PC-9 (cell line): ENCODE measurements around the gene PPP1CC. TPM values are rescaled to one million over a fixed set of nuclear protein-coding genes. Genes with fewer than 3 reads are reported as not detected.

Experiments
- BruUV-seq: library from RNA; stranded (reverse); fragments of 400-500 nt; replicated peaks from 2 replicates; lab custom pipeline; 2021; lab: Mats Ljungman, UMichigan
- CTCF ChIA-PET: fragments of 300-600 bp; sonication (Branson Sonifier 250); formaldehyde crosslinking; loops from one replicate; lab custom pipeline; 2022; ENCODE audit warnings: antibody characterized with exemption; lab: Charles Lee
- POLR2A ChIA-PET: fragments of 300-600 bp; sonication (Branson Sonifier 250); formaldehyde crosslinking; loops from one replicate; lab custom pipeline; 2022; ENCODE audit warnings: antibody characterized with exemption; ENCODE audit not compliant: unreplicated experiment; lab: Charles Lee
- DNase-seq, 2 experiments: peaks; one replicate each; pipeline versions ENCODE4 v3.0.0 to v3.0.0-alpha.2; 2015 to 2022; ENCODE audit warnings: mixed read lengths in 1 of 2
- H2AFZ ChIP-seq: fragments of 200-600 bp; sonication (generic); 2 replicates; pipeline ENCODE4 v1.8.1; 2017; ENCODE audit warnings: antibody characterized with exemption
- H3F3A ChIP-seq: fragments of 200-600 bp; sonication (generic); 2 replicates; pipeline ENCODE4 v1.8.1; 2017; ENCODE audit warnings: antibody characterized with exemption, mild to moderate bottlenecking, low read depth; ENCODE audit not compliant: insufficient read depth
- H3K27ac ChIP-seq: fragments of 200-600 bp; sonication (generic); 2 replicates; pipeline ENCODE4 v1.6.1; 2016; ENCODE audit warnings: mixed run types
- H3K27me3 ChIP-seq: fragments of 200-600 bp; sonication (generic); 2 replicates; pipeline ENCODE4 v1.6.1; 2016; ENCODE audit warnings: low read depth, mixed run types; ENCODE audit not compliant: insufficient read depth
- H3K36me3 ChIP-seq: fragments of 200-600 bp; sonication (generic); 2 replicates; pipeline ENCODE4 v1.6.1; 2016; ENCODE audit warnings: low read depth, mixed run types
- H3K4me1 ChIP-seq: fragments of 200-600 bp; sonication (generic); replicated peaks from 2 replicates; pipeline ENCODE4 v1.6.1; 2016; ENCODE audit warnings: mixed run types; ENCODE audit not compliant: insufficient read depth
- H3K4me2 ChIP-seq: fragments of 200-600 bp; sonication (generic); 2 replicates; pipeline ENCODE4 v1.6.1; 2017; ENCODE audit warnings: mixed run types
- H3K4me3 ChIP-seq: fragments of 200-600 bp; sonication (generic); 2 replicates; pipeline ENCODE4 v1.6.1; 2016; ENCODE audit warnings: mixed run types
- H3K79me2 ChIP-seq: fragments of 200-600 bp; sonication (generic); 2 replicates; pipeline ENCODE4 v1.6.1; 2017; ENCODE audit warnings: low read depth, mixed run types
- H3K9me2 ChIP-seq: fragments of 200-600 bp; sonication (generic); 2 replicates; pipeline ENCODE4 v1.8.1; 2017; ENCODE audit warnings: mild to moderate bottlenecking; ENCODE audit not compliant: insufficient read depth
- H3K9me3 ChIP-seq: fragments of 200-600 bp; sonication (generic); 2 replicates; pipeline ENCODE4 v1.8.1; 2016; ENCODE audit warnings: low read depth; ENCODE audit not compliant: insufficient read depth
- H4K20me1 ChIP-seq: fragments of 200-600 bp; sonication (generic); 2 replicates; pipeline ENCODE4 v1.8.1; 2017; ENCODE audit not compliant: insufficient read depth
- EZH2 ChIP-seq: fragments of 200-600 bp; sonication (generic); IDR thresholded peaks from 2 replicates; pipeline ENCODE4 v1.8.0; 2017; ENCODE audit warnings: antibody characterized with exemption, low read depth
- intact Hi-C: fragments of 100-400 bp; cut with micrococcal nuclease; formaldehyde crosslinking; loops from one replicate; pipeline ENCODE4 v1.10.0; 2022; ENCODE audit not compliant: unreplicated experiment
- total RNA-seq: library from RNA; stranded (reverse); gene quantifications from 2 replicates; pipeline ENCODE4 v1.2.3, GENCODE V29; 2021
- TF ChIP-seq, protein P1 (sequence below): fragments of 200-600 bp; sonication (generic); conservative IDR thresholded peaks from 2 replicates; pipeline ENCODE4 v1.6.1; 2017; ENCODE audit warnings: mixed run types, antibody characterized with exemption, mild to moderate bottlenecking, moderate library complexity

PPP1CC gene
- total RNA-seq, 1 experiment from 2014 or later: 170 TPM

DNA sequence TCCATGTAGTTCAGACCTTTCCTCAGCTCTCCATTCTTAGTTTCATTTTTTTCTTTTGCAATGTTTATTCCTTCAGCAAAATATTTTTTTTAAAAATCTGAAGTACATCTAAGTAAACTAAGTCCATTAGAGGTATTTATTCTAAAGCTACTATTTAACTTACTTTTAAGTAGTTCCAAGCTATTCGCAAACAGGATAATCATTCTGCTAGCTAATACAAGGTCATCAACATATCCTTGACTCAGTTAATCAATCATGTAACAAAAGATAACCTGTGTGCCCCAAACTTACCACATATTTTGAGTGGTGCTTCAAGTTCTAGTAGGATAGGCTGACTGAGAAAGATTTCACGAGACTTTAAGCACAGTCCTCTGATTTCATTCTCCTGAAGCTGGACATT, 11.2 kb downstream of the PPP1CC start:
- ChIA-PET CTCF (no interaction called here), POLR2A (no interaction called here)
- peaks cover 4% of the 10 kb centered on the region; the same call in 1 of the 2 replicates for H3F3A ChIP-seq
- H4K20me1 ChIP-seq: peaks cover 81% of the 10 kb centered on the region
- intact Hi-C loops: no loop called here
- no peak overlapping the region for H3K27ac ChIP-seq
- H3K36me3 ChIP-seq: peaks cover 54% of the 10 kb centered on the region
- H3K9me2 ChIP-seq: no peaks in the 10 kb centered on the region
- no peak for TF ChIP-seq EZH2
- TF ChIP-seq, protein P1, sequence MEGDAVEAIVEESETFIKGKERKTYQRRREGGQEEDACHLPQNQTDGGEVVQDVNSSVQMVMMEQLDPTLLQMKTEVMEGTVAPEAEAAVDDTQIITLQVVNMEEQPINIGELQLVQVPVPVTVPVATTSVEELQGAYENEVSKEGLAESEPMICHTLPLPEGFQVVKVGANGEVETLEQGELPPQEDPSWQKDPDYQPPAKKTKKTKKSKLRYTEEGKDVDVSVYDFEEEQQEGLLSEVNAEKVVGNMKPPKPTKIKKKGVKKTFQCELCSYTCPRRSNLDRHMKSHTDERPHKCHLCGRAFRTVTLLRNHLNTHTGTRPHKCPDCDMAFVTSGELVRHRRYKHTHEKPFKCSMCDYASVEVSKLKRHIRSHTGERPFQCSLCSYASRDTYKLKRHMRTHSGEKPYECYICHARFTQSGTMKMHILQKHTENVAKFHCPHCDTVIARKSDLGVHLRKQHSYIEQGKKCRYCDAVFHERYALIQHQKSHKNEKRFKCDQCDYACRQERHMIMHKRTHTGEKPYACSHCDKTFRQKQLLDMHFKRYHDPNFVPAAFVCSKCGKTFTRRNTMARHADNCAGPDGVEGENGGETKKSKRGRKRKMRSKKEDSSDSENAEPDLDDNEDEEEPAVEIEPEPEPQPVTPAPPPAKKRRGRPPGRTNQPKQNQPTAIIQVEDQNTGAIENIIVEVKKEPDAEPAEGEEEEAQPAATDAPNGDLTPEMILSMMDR: no peak
- H3K27me3 ChIP-seq: no peaks in the 10 kb centered on the region
- no TSS peak for BruUV-seq
- H2AFZ ChIP-seq: no peak overlapping the region
- H3K79me2 ChIP-seq: peaks cover 94% of the 10 kb centered on the region
- no peak for DNase-seq
- no peak overlapping the region for H3K4me2 ChIP-seq
- H3K4me1 ChIP-seq: no peaks in the 10 kb centered on the region
- no peak overlapping the region for H3K4me3 ChIP-seq
- no peaks in the 10 kb centered on the region for H3K9me3 ChIP-seq

DNA sequence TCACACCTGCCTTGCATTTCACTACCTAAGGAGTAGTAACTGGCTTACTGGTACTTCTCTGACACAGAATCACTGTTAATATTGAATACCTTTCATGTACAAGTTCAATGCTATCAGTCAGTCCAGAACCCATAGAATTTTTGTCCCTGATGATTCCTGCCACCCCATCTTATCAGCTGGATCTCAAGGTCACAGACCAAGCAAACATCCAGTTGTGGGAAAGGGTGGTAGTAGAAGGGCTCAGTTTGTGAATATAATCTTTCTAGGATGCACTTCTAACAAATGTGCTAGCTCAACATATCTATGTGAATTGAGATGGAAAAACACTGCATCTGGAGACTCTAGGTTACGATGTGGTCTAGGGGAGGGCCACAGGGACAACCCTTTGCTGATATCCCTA, 14.1 kb downstream of the PPP1CC start:
- Histone ChIP-seq H3K36me3 (peaks cover 61% of the 10 kb centered on the region), H2AFZ (no peak overlapping the region), H3K79me2 (peaks cover 78% of the 10 kb centered on the region), H3K4me2 (no peak overlapping the region), H3K9me2 (no peaks in the 10 kb centered on the region), H3K4me3 (no peak overlapping the region), H3K4me1 (no peaks in the 10 kb centered on the region), H4K20me1 (peaks cover 64% of the 10 kb centered on the region), H3F3A (peaks cover 4% of the 10 kb centered on the region; the same call in 1 of the 2 replicates), H3K27me3 (no peaks in the 10 kb centered on the region), H3K27ac (no peak overlapping the region), H3K9me3 (no peaks in the 10 kb centered on the region)
- intact Hi-C loops: no loop called here
- BruUV-seq: no TSS peak
- TF ChIP-seq, protein P1: no peak
- POLR2A ChIA-PET: interaction anchor here (0.6 kb wide), 1 partner anchor 40 kb away, joined by 4 read pairs; no protein-coding TSS in a partner anchor
- no peak for DNase-seq
- CTCF ChIA-PET: no interaction called here

DNA sequence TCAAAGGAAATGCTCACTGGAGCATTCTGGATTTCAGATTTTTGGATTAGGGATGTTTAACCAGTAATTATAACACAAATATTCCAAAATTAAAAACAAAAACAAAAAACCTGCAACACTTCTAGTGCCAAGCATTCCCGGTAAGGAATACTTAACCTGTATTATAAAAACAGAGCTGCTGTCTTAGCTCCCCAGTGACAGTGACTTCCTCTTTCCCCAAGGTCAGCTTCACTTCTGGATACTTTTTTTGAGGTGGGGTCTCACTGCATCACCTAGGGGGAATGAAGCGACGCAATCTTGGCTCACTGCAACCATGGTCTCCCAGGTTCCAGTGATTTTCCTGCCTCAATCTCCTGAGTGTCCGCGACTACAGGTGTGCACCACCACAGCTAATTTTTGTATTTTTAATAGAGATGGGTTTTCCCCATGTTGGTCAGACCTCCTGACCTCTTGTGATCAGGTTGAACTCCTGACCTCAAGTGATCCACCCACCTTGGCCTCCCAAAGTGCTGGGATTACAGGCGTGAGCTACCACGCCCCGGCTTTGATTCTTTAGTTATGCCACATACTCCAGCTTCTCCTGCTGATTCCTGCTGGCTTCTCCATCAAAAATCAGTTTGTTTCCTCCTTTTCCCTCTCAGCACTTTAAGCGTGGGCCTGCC, 15.9 kb downstream of the PPP1CC start:
- Histone ChIP-seq H3K79me2 (peaks cover 60% of the 10 kb centered on the region), H3F3A (peaks cover 5% of the 10 kb centered on the region; the same call in 1 of the 2 replicates), H3K36me3 (peaks cover 70% of the 10 kb centered on the region), H3K27me3 (no peaks in the 10 kb centered on the region), H3K4me2 (no peak overlapping the region), H2AFZ (no peak overlapping the region), H4K20me1 (peaks cover 57% of the 10 kb centered on the region), H3K4me3 (no peak overlapping the region), H3K4me1 (no peaks in the 10 kb centered on the region), H3K9me2 (no peaks in the 10 kb centered on the region), H3K27ac (no peak overlapping the region), H3K9me3 (no peaks in the 10 kb centered on the region)
- no TSS peak for BruUV-seq
- no peak for DNase-seq
- CTCF ChIA-PET: no interaction called here
- POLR2A ChIA-PET: no interaction called here
- intact Hi-C loops: no loop called here
- TF ChIP-seq, protein P1: no peak
- no peak for TF ChIP-seq EZH2
